H1 (cell line): Measurements from ENCODE around the gene ERICH3. TPM values are rescaled to one million over a fixed set of nuclear protein-coding genes. Genes with fewer than 3 reads are reported as not detected.

Source experiments
- CHD2 ChIP-seq: IDR thresholded peaks from 2 replicates; pipeline ENCODE4 v1.6.1; 2012; ENCODE audit warnings: low read length, improper control_type of control experiment
- EP300 ChIP-seq, 2 experiments: IDR thresholded peaks; 1 replicate in 1 of 2; 2 replicates in 1 of 2; pipeline ENCODE4 v1.6.1; 2011 to 2012; ENCODE audit warnings: low read depth in 2 of 2, low read length in 2 of 2, mild to moderate bottlenecking in 2 of 2, borderline replicate concordance in 1 of 2, inconsistent platforms in 1 of 2, moderate library complexity in 1 of 2
- RBBP5 ChIP-seq: IDR thresholded peaks from 2 replicates; pipeline ENCODE4 v1.7.1; 2012; ENCODE audit warnings: low read depth, mild to moderate bottlenecking, inconsistent platforms, low read length, moderate library complexity, borderline replicate concordance
- SAP30 ChIP-seq: fragments of 300-600 bp; sonication (generic); IDR thresholded peaks from 2 replicates; pipeline ENCODE4 v1.7.1; 2012; ENCODE audit warnings: low read length, moderate library complexity, mild to moderate bottlenecking, inconsistent platforms; ENCODE audit not compliant: insufficient read depth, insufficient replicate concordance
- SP1 ChIP-seq: IDR thresholded peaks from 2 replicates; pipeline ENCODE4 v1.6.1; 2011; ENCODE audit warnings: low read depth, low read length
- TAF1 ChIP-seq: IDR thresholded peaks from 2 replicates; pipeline ENCODE4 v1.6.1; 2011; ENCODE audit warnings: mild to moderate bottlenecking, low read depth, low read length
- polyA plus RNA-seq, 7 experiments: library from polyadenylated mRNA; depleted of rRNA in 3 of 7; stranded (reverse) in 5 of 7; unstranded in 2 of 7; fragments of >200 nt in 5 of 7; fragments of 200-250 nt in 2 of 7; gene quantifications; 1 replicate in 5 of 7; 2 replicates in 1 of 7; 4 replicates in 1 of 7; pipeline versions ENCODE4 v1.2.1 to v1.2.3, GENCODE V29; 2011 to 2013; ENCODE audit warnings: missing spikeins in 2 of 7, mixed read lengths in 2 of 7
- total RNA-seq: library from RNA; stranded (reverse); fragmentation: NEBNext Ultra II Directional; extraction: Animal tissue kit (Norgen Biotek cat#: 25700); gene quantifications from 2 replicates; pipeline ENCODE4 v1.2.1, GENCODE V29; 2021
- TF ChIP-seq, protein P1 (sequence below): fragments of 300-600 bp; sonication (generic); IDR thresholded peaks from 2 replicates; pipeline ENCODE4 v1.7.1; 2012; ENCODE audit warnings: low read length, moderate library complexity, mild to moderate bottlenecking, inconsistent platforms; ENCODE audit not compliant: insufficient replicate concordance
- TF ChIP-seq, protein P2 (sequence below): IDR thresholded peaks from 2 replicates; pipeline ENCODE4 v1.6.1; 2012; ENCODE audit warnings: inconsistent platforms
- TF ChIP-seq, protein P3 (sequence below): IDR thresholded peaks from 2 replicates; pipeline ENCODE4 v1.6.1; 2011; ENCODE audit warnings: low read depth, mild to moderate bottlenecking, low read length; ENCODE audit not compliant: insufficient read depth

ERICH3 gene
- total and polyA plus RNA-seq, 2 of the 8 experiments (the other 6 are each of a cell fraction or from before 2014, with no cell fraction given) = 0.02 TPM; not detected in 1

DNA sequence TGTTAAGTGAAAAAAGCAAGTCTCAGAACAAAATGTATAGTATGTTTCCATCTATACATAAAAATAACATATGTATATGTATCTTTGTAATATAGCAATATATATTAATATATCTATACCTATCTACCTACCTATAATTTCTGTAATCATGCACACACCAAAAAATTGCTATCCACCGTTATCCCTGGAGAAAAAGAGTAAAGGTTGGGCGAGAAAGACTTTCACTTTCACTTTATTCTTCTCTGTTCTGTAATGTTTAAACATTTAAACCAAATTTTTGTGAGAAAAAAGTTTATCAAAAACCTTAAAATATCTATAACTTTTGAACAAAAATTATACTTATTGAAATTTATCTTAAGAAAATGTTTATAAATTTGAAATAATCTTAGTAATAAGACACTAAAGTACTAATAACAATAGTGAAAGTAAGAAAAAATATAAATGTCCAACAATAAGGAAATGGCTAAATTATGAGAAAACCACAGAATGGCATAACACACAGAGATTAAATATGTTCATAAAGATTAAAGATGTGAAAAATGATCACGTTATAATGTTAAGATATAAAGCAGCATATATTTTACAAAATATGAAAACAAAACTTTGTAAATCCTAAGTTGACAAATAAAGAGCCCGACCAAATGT lies 87.2 kb downstream of the ERICH3 start (continued):
- TF ChIP-seq, protein P1, sequence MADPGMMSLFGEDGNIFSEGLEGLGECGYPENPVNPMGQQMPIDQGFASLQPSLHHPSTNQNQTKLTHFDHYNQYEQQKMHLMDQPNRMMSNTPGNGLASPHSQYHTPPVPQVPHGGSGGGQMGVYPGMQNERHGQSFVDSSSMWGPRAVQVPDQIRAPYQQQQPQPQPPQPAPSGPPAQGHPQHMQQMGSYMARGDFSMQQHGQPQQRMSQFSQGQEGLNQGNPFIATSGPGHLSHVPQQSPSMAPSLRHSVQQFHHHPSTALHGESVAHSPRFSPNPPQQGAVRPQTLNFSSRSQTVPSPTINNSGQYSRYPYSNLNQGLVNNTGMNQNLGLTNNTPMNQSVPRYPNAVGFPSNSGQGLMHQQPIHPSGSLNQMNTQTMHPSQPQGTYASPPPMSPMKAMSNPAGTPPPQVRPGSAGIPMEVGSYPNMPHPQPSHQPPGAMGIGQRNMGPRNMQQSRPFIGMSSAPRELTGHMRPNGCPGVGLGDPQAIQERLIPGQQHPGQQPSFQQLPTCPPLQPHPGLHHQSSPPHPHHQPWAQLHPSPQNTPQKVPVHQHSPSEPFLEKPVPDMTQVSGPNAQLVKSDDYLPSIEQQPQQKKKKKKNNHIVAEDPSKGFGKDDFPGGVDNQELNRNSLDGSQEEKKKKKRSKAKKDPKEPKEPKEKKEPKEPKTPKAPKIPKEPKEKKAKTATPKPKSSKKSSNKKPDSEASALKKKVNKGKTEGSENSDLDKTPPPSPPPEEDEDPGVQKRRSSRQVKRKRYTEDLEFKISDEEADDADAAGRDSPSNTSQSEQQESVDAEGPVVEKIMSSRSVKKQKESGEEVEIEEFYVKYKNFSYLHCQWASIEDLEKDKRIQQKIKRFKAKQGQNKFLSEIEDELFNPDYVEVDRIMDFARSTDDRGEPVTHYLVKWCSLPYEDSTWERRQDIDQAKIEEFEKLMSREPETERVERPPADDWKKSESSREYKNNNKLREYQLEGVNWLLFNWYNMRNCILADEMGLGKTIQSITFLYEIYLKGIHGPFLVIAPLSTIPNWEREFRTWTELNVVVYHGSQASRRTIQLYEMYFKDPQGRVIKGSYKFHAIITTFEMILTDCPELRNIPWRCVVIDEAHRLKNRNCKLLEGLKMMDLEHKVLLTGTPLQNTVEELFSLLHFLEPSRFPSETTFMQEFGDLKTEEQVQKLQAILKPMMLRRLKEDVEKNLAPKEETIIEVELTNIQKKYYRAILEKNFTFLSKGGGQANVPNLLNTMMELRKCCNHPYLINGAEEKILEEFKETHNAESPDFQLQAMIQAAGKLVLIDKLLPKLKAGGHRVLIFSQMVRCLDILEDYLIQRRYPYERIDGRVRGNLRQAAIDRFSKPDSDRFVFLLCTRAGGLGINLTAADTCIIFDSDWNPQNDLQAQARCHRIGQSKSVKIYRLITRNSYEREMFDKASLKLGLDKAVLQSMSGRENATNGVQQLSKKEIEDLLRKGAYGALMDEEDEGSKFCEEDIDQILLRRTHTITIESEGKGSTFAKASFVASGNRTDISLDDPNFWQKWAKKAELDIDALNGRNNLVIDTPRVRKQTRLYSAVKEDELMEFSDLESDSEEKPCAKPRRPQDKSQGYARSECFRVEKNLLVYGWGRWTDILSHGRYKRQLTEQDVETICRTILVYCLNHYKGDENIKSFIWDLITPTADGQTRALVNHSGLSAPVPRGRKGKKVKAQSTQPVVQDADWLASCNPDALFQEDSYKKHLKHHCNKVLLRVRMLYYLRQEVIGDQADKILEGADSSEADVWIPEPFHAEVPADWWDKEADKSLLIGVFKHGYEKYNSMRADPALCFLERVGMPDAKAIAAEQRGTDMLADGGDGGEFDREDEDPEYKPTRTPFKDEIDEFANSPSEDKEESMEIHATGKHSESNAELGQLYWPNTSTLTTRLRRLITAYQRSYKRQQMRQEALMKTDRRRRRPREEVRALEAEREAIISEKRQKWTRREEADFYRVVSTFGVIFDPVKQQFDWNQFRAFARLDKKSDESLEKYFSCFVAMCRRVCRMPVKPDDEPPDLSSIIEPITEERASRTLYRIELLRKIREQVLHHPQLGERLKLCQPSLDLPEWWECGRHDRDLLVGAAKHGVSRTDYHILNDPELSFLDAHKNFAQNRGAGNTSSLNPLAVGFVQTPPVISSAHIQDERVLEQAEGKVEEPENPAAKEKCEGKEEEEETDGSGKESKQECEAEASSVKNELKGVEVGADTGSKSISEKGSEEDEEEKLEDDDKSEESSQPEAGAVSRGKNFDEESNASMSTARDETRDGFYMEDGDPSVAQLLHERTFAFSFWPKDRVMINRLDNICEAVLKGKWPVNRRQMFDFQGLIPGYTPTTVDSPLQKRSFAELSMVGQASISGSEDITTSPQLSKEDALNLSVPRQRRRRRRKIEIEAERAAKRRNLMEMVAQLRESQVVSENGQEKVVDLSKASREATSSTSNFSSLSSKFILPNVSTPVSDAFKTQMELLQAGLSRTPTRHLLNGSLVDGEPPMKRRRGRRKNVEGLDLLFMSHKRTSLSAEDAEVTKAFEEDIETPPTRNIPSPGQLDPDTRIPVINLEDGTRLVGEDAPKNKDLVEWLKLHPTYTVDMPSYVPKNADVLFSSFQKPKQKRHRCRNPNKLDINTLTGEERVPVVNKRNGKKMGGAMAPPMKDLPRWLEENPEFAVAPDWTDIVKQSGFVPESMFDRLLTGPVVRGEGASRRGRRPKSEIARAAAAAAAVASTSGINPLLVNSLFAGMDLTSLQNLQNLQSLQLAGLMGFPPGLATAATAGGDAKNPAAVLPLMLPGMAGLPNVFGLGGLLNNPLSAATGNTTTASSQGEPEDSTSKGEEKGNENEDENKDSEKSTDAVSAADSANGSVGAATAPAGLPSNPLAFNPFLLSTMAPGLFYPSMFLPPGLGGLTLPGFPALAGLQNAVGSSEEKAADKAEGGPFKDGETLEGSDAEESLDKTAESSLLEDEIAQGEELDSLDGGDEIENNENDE = no peak
- TF ChIP-seq CHD2 (no peak), TAF1 (no peak), RBBP5 (no peak), SP1 (no peak), EP300 (IDR thresholded peaks at IDR 0.05; ENCODE audit: borderline replicate concordance in 1 of 2, low read depth in 2 of 2, low read length in 2 of 2) (no peak), SAP30 (no peak)
- TF ChIP-seq, protein P2, sequence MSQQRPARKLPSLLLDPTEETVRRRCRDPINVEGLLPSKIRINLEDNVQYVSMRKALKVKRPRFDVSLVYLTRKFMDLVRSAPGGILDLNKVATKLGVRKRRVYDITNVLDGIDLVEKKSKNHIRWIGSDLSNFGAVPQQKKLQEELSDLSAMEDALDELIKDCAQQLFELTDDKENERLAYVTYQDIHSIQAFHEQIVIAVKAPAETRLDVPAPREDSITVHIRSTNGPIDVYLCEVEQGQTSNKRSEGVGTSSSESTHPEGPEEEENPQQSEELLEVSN = no peak
- TF ChIP-seq, protein P3, sequence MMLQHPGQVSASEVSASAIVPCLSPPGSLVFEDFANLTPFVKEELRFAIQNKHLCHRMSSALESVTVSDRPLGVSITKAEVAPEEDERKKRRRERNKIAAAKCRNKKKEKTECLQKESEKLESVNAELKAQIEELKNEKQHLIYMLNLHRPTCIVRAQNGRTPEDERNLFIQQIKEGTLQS = no peak
